K562 (cell line): Measurements from ENCODE around the gene PKD1L1. TPM values are rescaled to one million over a fixed set of nuclear protein-coding genes. Genes with fewer than 3 reads are reported as not detected.

ENCODE experiments used
- ATAC-seq: fragments of 200-7000 bp; cut with Tn5 transposase; 3 replicates; pipeline ENCODE4 v1.9.1; 2020; ENCODE audit warnings: moderate library complexity
- BruUV-seq: library from RNA; stranded (reverse); fragments of 400-500 nt; replicated peaks from 2 replicates; lab custom pipeline; 2021; lab: Mats Ljungman, UMichigan
- CTCF ChIA-PET: fragments of 300-600 bp; formaldehyde crosslinking; extraction: SDS; loops from one replicate; lab custom pipeline; 2021; ENCODE audit warnings: low intra/inter-chr PET ratio; lab: Yijun Ruan, JAX
- POLR2A ChIA-PET: fragments of 300-600, 350-650 bp; sonication (Branson Sonifier 250); formaldehyde crosslinking; extraction: SDS; loops from one replicate; lab custom pipeline; 2021; ENCODE audit warnings: antibody characterized with exemption, inconsistent platforms; lab: Yijun Ruan, JAX
- DNase-seq, 4 experiments: peaks; one replicate each; pipeline versions ENCODE4 v3.0.0 to v3.0.0-alpha.2; 2011 to 2018; ENCODE audit warnings: low spot score in 3 of 4, mixed read lengths in 3 of 4; ENCODE audit errors: extremely low read depth in 1 of 4
- FAIRE-seq: peaks from 2 replicates; lab custom pipeline; 2011; peaks lifted over from hg19 to GRCh38; lab: Jason Lieb, UNC
- H2AFZ ChIP-seq: 2 replicates; pipeline ENCODE4 v1.6.0; 2011; ENCODE audit warnings: low read depth, low read length, control low read depth, inconsistent platforms
- H3K27ac ChIP-seq: fragments of 200-600 bp; 3 replicates; pipeline ENCODE4 v1.8.0; 2011; ENCODE audit warnings: low read depth, mild to moderate bottlenecking, control low read depth, inconsistent platforms, low read length, moderate library complexity, mixed read lengths; ENCODE audit errors: extremely low read depth
- H3K27me3 ChIP-seq, 2 experiments: fragments of 300-600 bp in 1 of 2; 2 replicates in 1 of 2; 3 replicates in 1 of 2; pipeline versions ENCODE4 v1.6.0 to v1.8.0; 2011; ENCODE audit warnings: inconsistent platforms in 2 of 2, low read length in 2 of 2, mild to moderate bottlenecking in 1 of 2, mixed read lengths in 1 of 2, moderate library complexity in 1 of 2; ENCODE audit not compliant: control insufficient read depth in 2 of 2, insufficient read depth in 2 of 2
- H3K36me3 ChIP-seq: fragments of 300-600 bp; 3 replicates; pipeline ENCODE4 v1.8.0; 2011; ENCODE audit warnings: mild to moderate bottlenecking, low read length, inconsistent platforms; ENCODE audit not compliant: control insufficient read depth, insufficient read depth
- H3K4me1 ChIP-seq, 2 experiments: fragments of 200-600 bp in 1 of 2; replicated peaks in 1 of 2; 2 replicates in 1 of 2; 3 replicates in 1 of 2; pipeline versions ENCODE4 v1.5.1 to v1.8.0; 2011; ENCODE audit warnings: inconsistent platforms in 2 of 2, low read length in 2 of 2, mild to moderate bottlenecking in 1 of 2, mixed read lengths in 1 of 2, moderate library complexity in 1 of 2; ENCODE audit not compliant: control insufficient read depth in 2 of 2, insufficient read depth in 2 of 2
- H3K4me2 ChIP-seq: 2 replicates; pipeline ENCODE4 v1.6.1; 2011; ENCODE audit warnings: low read length, control low read depth, inconsistent platforms, mixed read lengths; ENCODE audit not compliant: insufficient read depth
- H3K4me3 ChIP-seq: fragments of 200-600 bp; sonication (generic), shearing (Covaris generic); 2 replicates; pipeline ENCODE4 v1.5.1; 2016; ENCODE audit warnings: control low read depth, inconsistent platforms
- H3K79me2 ChIP-seq: fragments of 200-600 bp; 3 replicates; pipeline ENCODE4 v1.8.0; 2011; ENCODE audit warnings: low read length, inconsistent platforms; ENCODE audit not compliant: control insufficient read depth, insufficient read depth
- H3K9ac ChIP-seq, 2 experiments: 2 replicates each; pipeline versions ENCODE4 v1.6.0 to v1.6.1; 2011; ENCODE audit warnings: low read depth in 2 of 2, low read length in 2 of 2, control low read depth in 1 of 2, inconsistent platforms in 1 of 2, mild to moderate bottlenecking in 1 of 2, mixed read lengths in 1 of 2; ENCODE audit not compliant: insufficient read depth in 1 of 2
- H3K9me1 ChIP-seq: one replicate; pipeline ENCODE4 v1.6.0; 2011; ENCODE audit warnings: inconsistent platforms, mild to moderate bottlenecking, low read length, moderate library complexity; ENCODE audit not compliant: control insufficient read depth, insufficient read depth
- H3K9me3 ChIP-seq: replicated peaks from 2 replicates; pipeline ENCODE4 v1.5.1; 2011; ENCODE audit warnings: low read depth, low read length, inconsistent platforms; ENCODE audit not compliant: control insufficient read depth, insufficient read depth
- H4K20me1 ChIP-seq: replicated peaks from 2 replicates; pipeline ENCODE4 v1.6.1; 2011; ENCODE audit warnings: low read length, inconsistent platforms, mixed read lengths; ENCODE audit not compliant: control insufficient read depth, insufficient read depth
- GTF2A2 ChIP-seq: IDR thresholded peaks from 2 replicates; pipeline ENCODE4 v1.6.1; 2016; ENCODE audit warnings: mild to moderate bottlenecking, missing genetic modification characterization, missing compliant biosample characterization
- KLF1 ChIP-seq: fragments of 450-650 bp; IDR thresholded peaks from 2 replicates; pipeline ENCODE4 v1.6.1; 2016; ENCODE audit warnings: missing genetic modification characterization, missing compliant biosample characterization
- KLF6 ChIP-seq: fragments of 250-450 bp; sonication (Bioruptor Pico); IDR thresholded peaks from 2 replicates; pipeline ENCODE4 v1.4.0; 2020; ENCODE audit warnings: mild to moderate bottlenecking, moderate library complexity, borderline replicate concordance
- PHF20 ChIP-seq: fragments of 450-650 bp; IDR thresholded peaks from 2 replicates; pipeline ENCODE4 v1.6.1; 2018; ENCODE audit not compliant: partially characterized antibody
- TAL1 ChIP-seq: fragments of 450-650 bp; IDR thresholded peaks from 2 replicates; pipeline ENCODE4 v1.6.1; 2016; ENCODE audit warnings: mild to moderate bottlenecking
- ZNF212 ChIP-seq: fragments of 450-650 bp; formaldehyde crosslinking; IDR thresholded peaks from 2 replicates; pipeline ENCODE4 v1.4.0; 2020; ENCODE audit warnings: mild to moderate bottlenecking
- ZNF263 ChIP-seq: sonication (generic); formaldehyde crosslinking; IDR thresholded peaks from 2 replicates; pipeline ENCODE4 v1.8.0; 2022; ENCODE audit warnings: mild to moderate bottlenecking, missing genetic modification reagents, borderline replicate concordance
- WGBS: fragments of 100-300 bp; shearing (Covaris generic); methylation state at CpG from one replicate; pipeline ENCODE4 v1.1.6; 2016; ENCODE audit warnings: low coverage, mixed read lengths; ENCODE audit not compliant: insufficient coverage; ENCODE audit errors: missing lambda C conversion rate; 5-methylcytosine and 5-hydroxymethylcytosine counted together
- in situ Hi-C: fragments of 300-500 bp; cut with MboI; formaldehyde crosslinking; loops from 4 replicates; pipeline ENCODE4 v1.15.0; 2018; ENCODE audit warnings: inconsistent platforms, mixed read lengths
- intact Hi-C: fragments of 100-400 bp; cut with micrococcal nuclease; formaldehyde crosslinking; loops from 2 replicates; pipeline ENCODE4 v1.14.2; 2022
- polyA plus RNA-seq, 8 experiments: library from polyadenylated mRNA; depleted of rRNA in 4 of 8; stranded (reverse) in 5 of 8; unstranded in 3 of 8; fragments of >200 nt; fragmentation: Nextera tagmentation in 2 of 8; fragmentation: Illumina TruSeq in 1 of 8; extraction: Ambion mirVana in 2 of 8; extraction: Trizol in 1 of 8; gene quantifications; 2 replicates each; pipeline versions ENCODE4 v1.2.1 to v1.2.3, GENCODE V29; 2011 to 2014; ENCODE audit warnings: inconsistent platforms in 1 of 8, missing spikeins in 1 of 8
- total RNA-seq, 7 experiments: library from RNA; depleted of rRNA in 6 of 7; stranded (reverse); fragments of >200 nt in 6 of 7; fragmentation: Illumina TruSeq in 2 of 7; extraction: Trizol in 2 of 7; gene quantifications; 2 replicates each; pipeline versions ENCODE4 v1.2.1 to v1.2.3, GENCODE V29; 2011 to 2021; ENCODE audit warnings: low replicate concordance in 1 of 7
- TF ChIP-seq, protein P1 (sequence below): fragments of 450-650 bp; formaldehyde crosslinking; IDR thresholded peaks from 2 replicates; pipeline ENCODE4 v1.4.0; 2020; ENCODE audit warnings: mild to moderate bottlenecking, moderate library complexity
- TF ChIP-seq, protein P2 (sequence below): fragments of 450-650 bp; IDR thresholded peaks from 2 replicates; pipeline ENCODE4 v1.6.1; 2016; ENCODE audit warnings: missing biosample characterization, missing genetic modification characterization
- TF ChIP-seq, protein P3 (sequence below): conservative IDR thresholded peaks from 2 replicates; pipeline ENCODE4 v1.6.1; 2011; ENCODE audit warnings: low read depth, mild to moderate bottlenecking, low read length; ENCODE audit not compliant: control insufficient read depth
- TF ChIP-seq, protein P4 (sequence below): fragments of 450-650 bp; IDR thresholded peaks from 2 replicates; pipeline ENCODE4 v1.6.1; 2018; ENCODE audit not compliant: partially characterized antibody
- TF ChIP-seq, protein P5 (sequence below): IDR thresholded peaks from 2 replicates; pipeline ENCODE4 v1.6.1; 2016; ENCODE audit warnings: missing genetic modification characterization, missing compliant biosample characterization

The PKD1L1 gene
- total and polyA plus RNA-seq, 9 of the 15 experiments (the other 6 are each of a cell fraction or from before 2014, with no cell fraction given), result 0.01 to 0.02 TPM; not detected in 7

DNA sequence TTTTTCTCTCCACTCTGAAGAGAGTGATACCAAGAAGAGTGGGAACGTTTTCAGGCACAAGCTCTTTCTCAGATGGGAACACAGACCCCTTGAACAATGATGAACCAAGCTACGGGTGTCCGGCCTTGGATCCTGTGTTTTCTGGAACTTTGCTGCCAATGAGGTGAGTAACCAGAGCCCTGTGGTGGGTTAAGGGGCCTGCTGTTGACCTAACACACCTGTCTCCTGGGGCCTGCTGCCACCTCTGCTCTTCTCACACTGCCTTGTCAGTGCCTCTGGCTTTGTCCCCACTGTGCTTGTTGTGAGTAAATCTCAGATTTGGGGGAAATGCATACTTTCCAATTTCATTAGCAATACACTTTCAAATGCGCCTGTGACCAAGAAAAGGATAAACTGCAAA lies 1.4 kb upstream of the PKD1L1 start:
- FAIRE-seq, result no peak
- in situ Hi-C loops, result no loop called here
- TF ChIP-seq ZNF263, result no peak
- TF ChIP-seq, protein P1, sequence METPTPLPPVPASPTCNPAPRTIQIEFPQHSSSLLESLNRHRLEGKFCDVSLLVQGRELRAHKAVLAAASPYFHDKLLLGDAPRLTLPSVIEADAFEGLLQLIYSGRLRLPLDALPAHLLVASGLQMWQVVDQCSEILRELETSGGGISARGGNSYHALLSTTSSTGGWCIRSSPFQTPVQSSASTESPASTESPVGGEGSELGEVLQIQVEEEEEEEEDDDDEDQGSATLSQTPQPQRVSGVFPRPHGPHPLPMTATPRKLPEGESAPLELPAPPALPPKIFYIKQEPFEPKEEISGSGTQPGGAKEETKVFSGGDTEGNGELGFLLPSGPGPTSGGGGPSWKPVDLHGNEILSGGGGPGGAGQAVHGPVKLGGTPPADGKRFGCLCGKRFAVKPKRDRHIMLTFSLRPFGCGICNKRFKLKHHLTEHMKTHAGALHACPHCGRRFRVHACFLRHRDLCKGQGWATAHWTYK (CRISPR knock-in tag), result no peak
- TF ChIP-seq PHF20, result no peak
- TF ChIP-seq, protein P2, sequence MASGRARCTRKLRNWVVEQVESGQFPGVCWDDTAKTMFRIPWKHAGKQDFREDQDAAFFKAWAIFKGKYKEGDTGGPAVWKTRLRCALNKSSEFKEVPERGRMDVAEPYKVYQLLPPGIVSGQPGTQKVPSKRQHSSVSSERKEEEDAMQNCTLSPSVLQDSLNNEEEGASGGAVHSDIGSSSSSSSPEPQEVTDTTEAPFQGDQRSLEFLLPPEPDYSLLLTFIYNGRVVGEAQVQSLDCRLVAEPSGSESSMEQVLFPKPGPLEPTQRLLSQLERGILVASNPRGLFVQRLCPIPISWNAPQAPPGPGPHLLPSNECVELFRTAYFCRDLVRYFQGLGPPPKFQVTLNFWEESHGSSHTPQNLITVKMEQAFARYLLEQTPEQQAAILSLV (tag), result no peak
- TF ChIP-seq GTF2A2 (tag), result no peak
- TF ChIP-seq, protein P3, sequence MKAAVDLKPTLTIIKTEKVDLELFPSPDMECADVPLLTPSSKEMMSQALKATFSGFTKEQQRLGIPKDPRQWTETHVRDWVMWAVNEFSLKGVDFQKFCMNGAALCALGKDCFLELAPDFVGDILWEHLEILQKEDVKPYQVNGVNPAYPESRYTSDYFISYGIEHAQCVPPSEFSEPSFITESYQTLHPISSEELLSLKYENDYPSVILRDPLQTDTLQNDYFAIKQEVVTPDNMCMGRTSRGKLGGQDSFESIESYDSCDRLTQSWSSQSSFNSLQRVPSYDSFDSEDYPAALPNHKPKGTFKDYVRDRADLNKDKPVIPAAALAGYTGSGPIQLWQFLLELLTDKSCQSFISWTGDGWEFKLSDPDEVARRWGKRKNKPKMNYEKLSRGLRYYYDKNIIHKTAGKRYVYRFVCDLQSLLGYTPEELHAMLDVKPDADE, result no peak
- TF ChIP-seq, protein P4, sequence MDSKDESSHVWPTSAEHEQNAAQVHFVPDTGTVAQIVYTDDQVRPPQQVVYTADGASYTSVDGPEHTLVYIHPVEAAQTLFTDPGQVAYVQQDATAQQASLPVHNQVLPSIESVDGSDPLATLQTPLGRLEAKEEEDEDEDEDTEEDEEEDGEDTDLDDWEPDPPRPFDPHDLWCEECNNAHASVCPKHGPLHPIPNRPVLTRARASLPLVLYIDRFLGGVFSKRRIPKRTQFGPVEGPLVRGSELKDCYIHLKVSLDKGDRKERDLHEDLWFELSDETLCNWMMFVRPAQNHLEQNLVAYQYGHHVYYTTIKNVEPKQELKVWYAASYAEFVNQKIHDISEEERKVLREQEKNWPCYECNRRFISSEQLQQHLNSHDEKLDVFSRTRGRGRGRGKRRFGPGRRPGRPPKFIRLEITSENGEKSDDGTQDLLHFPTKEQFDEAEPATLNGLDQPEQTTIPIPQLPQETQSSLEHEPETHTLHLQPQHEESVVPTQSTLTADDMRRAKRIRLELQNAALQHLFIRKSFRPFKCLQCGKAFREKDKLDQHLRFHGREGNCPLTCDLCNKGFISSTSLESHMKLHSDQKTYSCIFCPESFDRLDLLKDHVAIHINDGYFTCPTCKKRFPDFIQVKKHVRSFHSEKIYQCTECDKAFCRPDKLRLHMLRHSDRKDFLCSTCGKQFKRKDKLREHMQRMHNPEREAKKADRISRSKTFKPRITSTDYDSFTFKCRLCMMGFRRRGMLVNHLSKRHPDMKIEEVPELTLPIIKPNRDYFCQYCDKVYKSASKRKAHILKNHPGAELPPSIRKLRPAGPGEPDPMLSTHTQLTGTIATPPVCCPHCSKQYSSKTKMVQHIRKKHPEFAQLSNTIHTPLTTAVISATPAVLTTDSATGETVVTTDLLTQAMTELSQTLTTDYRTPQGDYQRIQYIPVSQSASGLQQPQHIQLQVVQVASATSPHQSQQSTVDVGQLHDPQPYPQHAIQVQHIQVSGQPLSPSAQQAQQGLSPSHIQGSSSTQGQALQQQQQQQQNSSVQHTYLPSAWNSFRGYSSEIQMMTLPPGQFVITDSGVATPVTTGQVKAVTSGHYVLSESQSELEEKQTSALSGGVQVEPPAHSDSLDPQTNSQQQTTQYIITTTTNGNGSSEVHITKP, result no peak
- TF ChIP-seq, protein P5, sequence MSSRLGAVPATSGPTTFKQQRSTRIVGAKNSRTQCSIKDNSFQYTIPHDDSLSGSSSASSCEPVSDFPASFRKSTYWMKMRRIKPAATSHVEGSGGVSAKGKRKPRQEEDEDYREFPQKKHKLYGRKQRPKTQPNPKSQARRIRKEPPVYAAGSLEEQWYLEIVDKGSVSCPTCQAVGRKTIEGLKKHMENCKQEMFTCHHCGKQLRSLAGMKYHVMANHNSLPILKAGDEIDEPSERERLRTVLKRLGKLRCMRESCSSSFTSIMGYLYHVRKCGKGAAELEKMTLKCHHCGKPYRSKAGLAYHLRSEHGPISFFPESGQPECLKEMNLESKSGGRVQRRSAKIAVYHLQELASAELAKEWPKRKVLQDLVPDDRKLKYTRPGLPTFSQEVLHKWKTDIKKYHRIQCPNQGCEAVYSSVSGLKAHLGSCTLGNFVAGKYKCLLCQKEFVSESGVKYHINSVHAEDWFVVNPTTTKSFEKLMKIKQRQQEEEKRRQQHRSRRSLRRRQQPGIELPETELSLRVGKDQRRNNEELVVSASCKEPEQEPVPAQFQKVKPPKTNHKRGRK (tag), result no peak
- no peak for TF ChIP-seq KLF6 (CRISPR knock-in tag)
- no peak for TF ChIP-seq KLF1 (tag)
- TF ChIP-seq TAL1, result no peak
- no peak for TF ChIP-seq ZNF212 (CRISPR knock-in tag)

More for the DNA sequence above, 1.4 kb upstream of the PKD1L1 start:
- 0% methylated on average over 4 of the region's 4 CpGs for WGBS
- ChIA-PET CTCF (no interaction called here), POLR2A (interaction anchor here (0.6 kb wide), 1 partner anchor 191 kb away, joined by 3 read pairs; no protein-coding TSS in a partner anchor)
- H3K4me3 ChIP-seq, result no peak overlapping the region
- BruUV-seq, result no TSS peak
- peaks cover 10 to 35% of the 10 kb centered on the region in 2 experiments; a peak in 4 of 5 replicates for H3K27me3 ChIP-seq
- no peaks in the 10 kb centered on the region for H3K9me1 ChIP-seq
- DNase-seq (no peak), ATAC-seq (no peak)
- no peak overlapping the region for H3K27ac ChIP-seq
- H2AFZ ChIP-seq, result no peak overlapping the region
- no peaks in the 10 kb centered on the region; the same call in none of the 2 replicates for H4K20me1 ChIP-seq
- no peak overlapping the region for H3K9ac ChIP-seq
- no peaks in the 10 kb centered on the region for H3K4me1 ChIP-seq
- H3K4me2 ChIP-seq, result no peak overlapping the region
- H3K9me3 ChIP-seq, result no peaks in the 10 kb centered on the region; the same call in 1 of the 2 replicates
- H3K36me3 ChIP-seq, result peaks cover 5% of the 10 kb centered on the region; the same call in 1 of the 3 replicates
- intact Hi-C loops, result loop anchor here (5.0 kb wide), 2 partner anchors 203 to 1903 kb away; no protein-coding TSS in a partner anchor
- no peaks in the 10 kb centered on the region for H3K79me2 ChIP-seq
